ENCODE measurements around the gene USP2. TPM values are rescaled to one million over a fixed set of nuclear protein-coding genes. Genes with fewer than 3 reads are reported as not detected.

Gene USP2
- total and polyA plus RNA-seq, 9 donors = 8.3 to 53.3 (median 37.8) TPM

DNA sequence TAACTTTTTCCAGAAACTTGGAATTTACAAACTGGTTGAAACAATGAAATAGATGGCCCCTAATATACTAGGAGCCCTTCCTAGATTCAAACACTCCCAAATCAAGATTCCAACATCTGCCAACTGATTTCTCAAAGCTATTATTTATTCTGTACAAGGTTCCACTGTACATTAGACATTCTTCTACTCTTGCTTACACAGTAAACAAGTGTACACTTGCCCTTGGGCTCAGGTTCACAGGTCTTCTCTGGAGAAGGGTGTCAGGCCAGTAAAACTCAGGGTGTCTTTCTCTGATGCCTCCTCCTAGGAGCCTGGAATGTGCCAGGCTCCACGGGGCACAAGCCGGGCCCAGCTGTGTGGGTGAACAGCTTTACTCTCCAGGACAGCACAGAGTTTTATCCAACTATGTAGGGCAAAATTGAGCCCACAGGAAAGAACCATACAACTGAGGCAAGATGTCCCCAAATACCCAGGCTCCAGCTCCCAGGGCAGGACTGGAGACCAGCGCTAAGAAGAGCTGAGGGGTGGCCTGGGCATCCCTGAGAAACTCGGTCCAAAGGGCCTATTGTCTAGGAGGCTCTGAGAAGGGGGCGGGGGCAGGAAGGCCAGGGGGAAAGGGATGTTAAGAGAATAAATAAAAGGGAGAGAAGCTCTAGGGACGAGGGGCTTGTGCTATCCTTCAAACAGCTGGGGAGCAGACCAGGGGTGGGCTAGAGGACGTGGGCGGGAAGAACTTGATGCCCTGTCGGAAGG, 26.2 kb downstream of the USP2 start:
- Histone ChIP-seq H3K36me3 (ENCODE audit: control insufficient read depth, insufficient read depth, low read length) (peaks cover 36% of the 10 kb centered on the region), H3K27me3 (ENCODE audit: control insufficient read depth, insufficient read depth, low read length) (no peaks in the 10 kb centered on the region), H3K4me1 (ENCODE audit: control insufficient read depth, insufficient read depth, low read length) (peaks cover 29% of the 10 kb centered on the region), H3K9me3 (replicated peaks; ENCODE audit: control insufficient read depth, low read depth, low read length) (no peaks in the 10 kb centered on the region), H3K27ac (ENCODE audit: low read length) (no peak overlapping the region), H3K4me3 (ENCODE audit: low read length) (no peak overlapping the region)
- no peak for DNase-seq
- WGBS (ENCODE audit: insufficient coverage) = 82% methylated on average over 7 of the region's 9 CpGs

DNA sequence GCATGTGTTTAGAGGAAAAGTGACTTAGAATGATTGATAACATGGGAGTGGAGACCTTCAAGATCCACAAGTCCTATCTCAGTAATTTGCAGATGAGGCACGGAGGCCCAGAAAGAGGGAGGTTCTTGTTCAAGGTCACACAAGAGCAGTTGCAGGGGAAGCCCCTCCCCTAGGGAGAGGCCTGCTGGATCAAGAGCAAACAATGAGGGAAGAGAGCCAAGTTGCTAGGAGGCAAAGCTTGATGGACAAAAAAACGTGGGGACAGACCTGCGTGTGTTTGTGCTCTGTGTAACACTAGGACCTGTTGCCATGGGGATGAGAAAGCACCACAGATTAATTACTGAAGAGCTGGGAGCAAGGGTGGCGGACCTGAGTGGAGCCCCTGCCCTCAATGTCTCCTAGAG, 28.6 kb downstream of the USP2 start:
- WGBS (ENCODE audit: insufficient coverage) = 42% methylated on average over 3 of the region's 4 CpGs
- Histone ChIP-seq H3K36me3 (ENCODE audit: control insufficient read depth, insufficient read depth, low read length) (peaks cover 16% of the 10 kb centered on the region), H3K27ac (ENCODE audit: low read length) (no peak overlapping the region), H3K4me1 (ENCODE audit: control insufficient read depth, insufficient read depth, low read length) (peaks cover 26% of the 10 kb centered on the region), H3K27me3 (ENCODE audit: control insufficient read depth, insufficient read depth, low read length) (no peaks in the 10 kb centered on the region), H3K9me3 (replicated peaks; ENCODE audit: control insufficient read depth, low read depth, low read length) (no peaks in the 10 kb centered on the region), H3K4me3 (ENCODE audit: low read length) (no peak overlapping the region)
- DNase-seq = peak; percentile 82

DNA sequence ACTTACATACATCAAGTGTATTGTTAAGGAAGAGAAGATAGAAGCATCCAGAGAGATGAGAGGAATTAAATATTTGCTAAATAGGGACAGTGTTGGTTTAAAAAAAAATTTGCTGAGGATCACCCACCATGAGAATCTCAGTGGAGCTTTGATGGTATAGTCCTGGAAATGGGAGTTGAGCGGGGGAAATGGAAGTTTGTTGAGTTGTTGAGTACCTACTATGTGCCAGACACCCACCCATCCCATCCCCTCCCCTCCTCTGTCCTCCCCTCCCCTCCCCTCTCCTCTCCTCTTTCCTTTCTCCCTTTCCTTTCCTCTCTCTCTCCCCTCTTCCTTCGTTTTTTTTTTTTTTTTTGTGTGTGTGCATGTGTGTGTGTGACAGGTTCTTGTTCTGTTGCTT, 30.3 kb downstream of the USP2 start:
- H3K9me3 ChIP-seq (replicated peaks; ENCODE audit: control insufficient read depth, low read depth, low read length) = no peaks in the 10 kb centered on the region
- no peak for DNase-seq
- H3K27ac ChIP-seq (ENCODE audit: low read length) = no peak overlapping the region
- H3K4me3 ChIP-seq (ENCODE audit: low read length) = no peak overlapping the region
- H3K4me1 ChIP-seq (ENCODE audit: control insufficient read depth, insufficient read depth, low read length) = peaks cover 23% of the 10 kb centered on the region
- WGBS (ENCODE audit: insufficient coverage) = no CpG with 5 or more reads among the region's 2 CpGs
- H3K27me3 ChIP-seq (ENCODE audit: control insufficient read depth, insufficient read depth, low read length) = no peaks in the 10 kb centered on the region
- H3K36me3 ChIP-seq (ENCODE audit: control insufficient read depth, insufficient read depth, low read length) = peaks cover 7% of the 10 kb centered on the region

DNA sequence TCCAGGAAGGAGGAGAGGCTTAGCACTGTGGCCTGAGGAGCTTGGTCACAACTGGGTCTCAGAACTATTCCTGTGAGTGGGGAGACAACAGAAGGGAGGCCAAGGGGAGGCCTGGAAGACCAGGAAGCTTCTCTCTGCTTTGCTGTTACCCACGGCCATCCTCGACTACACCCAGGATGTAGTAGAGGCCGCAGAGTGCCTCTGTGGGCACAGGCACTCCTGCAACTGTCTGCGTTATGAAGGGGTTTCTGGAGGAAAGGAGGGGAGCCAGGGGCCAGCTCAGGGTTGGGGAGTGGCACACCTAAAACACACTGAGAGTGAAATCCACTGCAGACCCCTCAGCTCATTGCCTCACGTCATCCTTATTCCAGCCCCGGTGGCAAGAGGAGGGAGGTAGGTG, 31.2 kb downstream of the USP2 start:
- H3K27ac ChIP-seq (ENCODE audit: low read length) = no peak overlapping the region
- 100% methylated on average over 2 of the region's 6 CpGs for WGBS (ENCODE audit: insufficient coverage)
- H3K9me3 ChIP-seq (replicated peaks; ENCODE audit: control insufficient read depth, low read depth, low read length) = no peaks in the 10 kb centered on the region
- peaks cover 20% of the 10 kb centered on the region for H3K4me1 ChIP-seq (ENCODE audit: control insufficient read depth, insufficient read depth, low read length)
- H3K36me3 ChIP-seq (ENCODE audit: control insufficient read depth, insufficient read depth, low read length) = peaks cover 4% of the 10 kb centered on the region
- no peak overlapping the region for H3K4me3 ChIP-seq (ENCODE audit: low read length)
- no peaks in the 10 kb centered on the region for H3K27me3 ChIP-seq (ENCODE audit: control insufficient read depth, insufficient read depth, low read length)
- no peak for DNase-seq

DNA sequence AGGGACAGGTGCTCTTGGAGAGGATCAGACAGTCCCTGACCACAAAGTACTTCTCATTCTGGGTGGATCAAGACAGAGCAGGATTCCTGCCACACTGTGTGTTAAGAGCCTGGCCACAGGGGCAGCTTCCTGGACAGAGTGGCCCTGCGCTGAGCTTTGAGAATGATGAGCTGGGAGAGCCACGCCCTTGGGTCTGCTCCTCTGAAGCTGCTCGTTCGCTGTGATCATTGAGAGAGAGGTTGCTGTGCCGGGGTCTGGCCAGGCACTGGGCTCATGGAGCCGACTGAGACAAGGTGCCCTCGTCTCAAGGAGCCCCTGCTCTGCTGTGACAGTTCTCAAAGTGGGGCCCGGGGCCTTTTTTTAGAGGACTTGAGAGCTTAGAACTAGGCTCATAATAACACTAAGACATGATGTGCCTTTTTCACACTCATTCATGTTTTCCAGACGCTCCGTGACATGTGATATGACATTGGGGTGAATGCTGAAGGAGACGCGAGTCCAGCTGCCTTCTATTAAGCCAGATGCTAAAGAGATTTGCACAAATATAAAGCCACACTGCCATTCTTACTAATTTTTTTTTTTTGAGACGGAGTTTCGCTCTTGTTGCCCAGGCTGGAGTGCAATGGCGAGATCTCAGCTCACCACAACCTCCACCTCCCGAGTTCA, 33.4 kb downstream of the USP2 start:
- H3K9me3 ChIP-seq (replicated peaks; ENCODE audit: control insufficient read depth, low read depth, low read length) = no peaks in the 10 kb centered on the region
- H3K36me3 ChIP-seq (ENCODE audit: control insufficient read depth, insufficient read depth, low read length) = no peaks in the 10 kb centered on the region
- WGBS (ENCODE audit: insufficient coverage) = 23% methylated on average over 10 of the region's 16 CpGs
- peak; percentile 81 for DNase-seq
- no peaks in the 10 kb centered on the region for H3K27me3 ChIP-seq (ENCODE audit: control insufficient read depth, insufficient read depth, low read length)
- H3K4me3 ChIP-seq (ENCODE audit: low read length) = no peak overlapping the region
- peaks cover 18% of the 10 kb centered on the region for H3K4me1 ChIP-seq (ENCODE audit: control insufficient read depth, insufficient read depth, low read length)
- H3K27ac ChIP-seq (ENCODE audit: low read length) = peak overlapping the region; percentile 35

DNA sequence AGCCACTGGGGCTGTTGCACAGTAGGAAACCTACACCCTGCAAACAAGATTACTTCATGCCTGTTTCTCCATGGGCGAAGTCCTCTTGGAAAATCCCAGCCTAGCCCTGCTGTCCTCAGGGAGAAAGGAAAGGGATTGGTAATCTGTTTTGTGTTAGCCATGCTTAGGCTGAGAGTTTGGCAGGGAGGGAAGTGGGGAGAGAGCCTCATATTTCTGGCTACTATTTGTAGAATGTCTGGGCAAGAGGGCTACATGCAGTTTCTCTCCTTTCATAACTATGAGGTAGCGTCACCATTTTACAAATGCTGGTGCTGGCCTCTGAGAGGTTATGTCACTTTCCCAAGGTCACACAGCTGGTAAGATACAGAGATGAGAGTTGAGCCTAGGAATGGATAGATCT, 34.2 kb downstream of the USP2 start:
- Histone ChIP-seq H3K4me1 (ENCODE audit: control insufficient read depth, insufficient read depth, low read length) (peaks cover 14% of the 10 kb centered on the region), H3K9me3 (replicated peaks; ENCODE audit: control insufficient read depth, low read depth, low read length) (no peaks in the 10 kb centered on the region), H3K4me3 (ENCODE audit: low read length) (no peak overlapping the region), H3K27me3 (ENCODE audit: control insufficient read depth, insufficient read depth, low read length) (peaks cover 3% of the 10 kb centered on the region), H3K36me3 (ENCODE audit: control insufficient read depth, insufficient read depth, low read length) (no peaks in the 10 kb centered on the region), H3K27ac (ENCODE audit: low read length) (no peak overlapping the region)
- WGBS (ENCODE audit: insufficient coverage) = no CpG with 5 or more reads among the region's 2 CpGs
- DNase-seq = peak; percentile 36

DNA sequence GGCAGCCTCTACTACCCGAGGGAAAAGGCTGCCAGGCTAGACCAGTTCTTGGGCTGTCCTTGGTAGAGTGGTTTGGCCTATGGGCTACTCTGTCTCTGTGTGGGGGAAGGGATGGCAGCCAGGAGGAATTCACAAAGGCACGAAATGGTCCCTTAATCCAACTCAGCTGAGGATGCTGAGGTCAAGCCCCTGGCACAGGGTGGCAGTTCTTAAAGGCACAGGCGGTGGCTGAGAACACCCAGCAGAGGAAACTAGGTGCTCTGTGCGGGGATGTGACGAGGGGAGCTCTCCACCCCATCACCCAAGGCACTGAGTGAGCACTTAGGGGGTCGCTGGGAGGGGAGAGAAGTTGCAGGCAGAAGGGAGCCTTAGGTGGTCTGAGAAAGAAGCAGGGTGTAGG, 34.9 kb downstream of the USP2 start, which contains the start of gene MFRP:
Gene MFRP, minus strand, starts transcription at position 101 of the 400 bp plus-strand sequence. CDS start 192 bp downstream, outside the sequence.
- 25% methylated on average over 2 of the region's 6 CpGs for WGBS (ENCODE audit: insufficient coverage)
- peaks cover 5% of the 10 kb centered on the region for H3K27me3 ChIP-seq (ENCODE audit: control insufficient read depth, insufficient read depth, low read length)
- no peak within 1 kb of the TSS for H3K27ac ChIP-seq (ENCODE audit: low read length)
- peaks cover 15% of the 10 kb centered on the region for H3K4me1 ChIP-seq (ENCODE audit: control insufficient read depth, insufficient read depth, low read length)
- H3K36me3 ChIP-seq (ENCODE audit: control insufficient read depth, insufficient read depth, low read length) = no peaks in the 10 kb centered on the region
- no peak within 1 kb of the TSS for H3K4me3 ChIP-seq (ENCODE audit: low read length)
- peak; percentile 21 for DNase-seq
- H3K9me3 ChIP-seq (replicated peaks; ENCODE audit: control insufficient read depth, low read depth, low read length) = no peaks in the 10 kb centered on the region

DNA sequence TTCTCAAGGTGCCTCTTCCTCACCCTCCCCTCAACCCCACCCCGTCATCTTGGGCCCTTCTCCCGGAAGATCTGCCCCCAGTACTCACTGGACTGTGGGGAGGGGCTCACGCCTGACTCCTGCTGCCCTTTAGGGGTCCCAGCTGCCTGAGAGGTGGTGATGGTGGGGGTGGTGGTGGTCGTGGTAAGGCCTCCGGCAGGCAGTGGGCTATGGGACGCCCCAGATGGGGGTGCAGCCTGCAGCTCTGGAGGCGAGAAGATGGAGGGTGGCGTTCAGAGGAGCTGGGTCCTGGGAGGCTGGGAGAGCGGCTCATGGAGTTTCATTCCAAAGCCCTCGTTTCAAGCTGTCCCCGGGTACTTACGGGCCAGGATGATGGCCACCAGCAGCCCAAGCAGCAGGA, 35.8 kb downstream of the USP2 start:
- no peak for DNase-seq
- 74% methylated on average over 8 of the region's 12 CpGs for WGBS (ENCODE audit: insufficient coverage)
- no peaks in the 10 kb centered on the region for H3K9me3 ChIP-seq (replicated peaks; ENCODE audit: control insufficient read depth, low read depth, low read length)

DNA sequence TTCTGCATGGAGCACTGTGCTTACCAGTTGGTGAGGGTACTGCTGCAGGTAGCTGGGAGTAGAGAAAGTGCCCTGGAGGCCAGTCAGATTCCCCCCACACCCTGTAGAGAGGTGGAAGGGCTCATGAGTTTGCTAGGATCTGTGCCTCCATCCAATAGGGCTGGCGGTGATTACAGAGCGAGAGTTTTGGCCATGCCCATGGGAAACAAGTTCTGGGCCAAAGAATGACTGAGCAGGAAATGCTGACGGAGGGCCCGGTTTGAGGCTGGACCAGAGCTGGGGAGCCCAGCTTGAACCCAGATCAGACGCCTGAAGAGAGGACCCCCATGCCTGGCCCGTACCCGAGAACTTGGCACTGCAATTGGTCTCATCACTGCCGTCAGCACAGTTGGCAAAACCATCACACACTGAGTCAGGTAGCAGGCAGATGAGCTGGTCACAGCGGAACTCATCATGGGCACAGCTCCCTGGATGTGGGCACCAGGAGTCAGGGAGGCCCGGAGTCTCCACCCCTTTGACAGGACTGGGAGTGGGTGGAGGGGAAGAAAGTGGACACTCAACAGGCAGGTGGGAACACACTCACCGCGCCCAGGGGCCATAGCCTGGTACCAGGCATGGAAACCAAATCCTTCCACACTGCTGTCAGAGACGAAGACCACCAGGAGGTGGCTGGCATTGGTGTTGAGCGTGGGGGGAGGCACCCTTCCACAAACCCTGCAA, 37.0 kb downstream of the USP2 start:
- whole genome bisulfite sequencing (ENCODE audit: insufficient coverage) = 54% methylated on average over 9 of the region's 14 CpGs
- Histone ChIP-seq H3K4me3 (ENCODE audit: low read length) (no peak overlapping the region), H3K4me1 (ENCODE audit: control insufficient read depth, insufficient read depth, low read length) (peaks cover 32% of the 10 kb centered on the region), H3K36me3 (ENCODE audit: control insufficient read depth, insufficient read depth, low read length) (no peaks in the 10 kb centered on the region), H3K27me3 (ENCODE audit: control insufficient read depth, insufficient read depth, low read length) (peaks cover 11% of the 10 kb centered on the region), H3K27ac (ENCODE audit: low read length) (no peak overlapping the region), H3K9me3 (replicated peaks; ENCODE audit: control insufficient read depth, low read depth, low read length) (no peaks in the 10 kb centered on the region)
- DNase-seq = peak; percentile 27

More for the DNA sequence above, 35.8 kb downstream of the USP2 start:
- H3K4me3 ChIP-seq (ENCODE audit: low read length) = no peak overlapping the region
- peaks cover 8% of the 10 kb centered on the region for H3K27me3 ChIP-seq (ENCODE audit: control insufficient read depth, insufficient read depth, low read length)
- H3K27ac ChIP-seq (ENCODE audit: low read length) = no peak overlapping the region
- peaks cover 25% of the 10 kb centered on the region for H3K4me1 ChIP-seq (ENCODE audit: control insufficient read depth, insufficient read depth, low read length)
- no peaks in the 10 kb centered on the region for H3K36me3 ChIP-seq (ENCODE audit: control insufficient read depth, insufficient read depth, low read length)

DNA sequence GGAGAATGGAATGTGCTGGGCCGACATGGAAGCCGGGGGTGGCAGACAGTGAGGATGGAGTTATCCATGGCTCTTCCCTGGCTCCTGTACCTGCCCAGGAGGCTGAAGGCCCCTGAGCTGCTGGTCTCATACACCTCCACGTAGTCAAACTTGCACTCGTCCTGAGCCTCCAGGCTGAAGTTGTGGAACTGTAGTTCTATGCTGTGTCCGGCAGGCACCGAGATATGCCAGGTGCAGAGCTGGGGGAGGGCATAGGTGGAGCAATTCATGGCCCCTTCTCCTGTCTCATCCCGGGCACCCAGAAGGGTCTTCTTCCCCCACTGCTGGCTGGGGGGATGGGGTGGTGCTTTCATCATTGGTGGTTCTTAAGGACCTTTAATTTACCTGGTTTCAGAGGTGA, 37.8 kb downstream of the USP2 start:
- H3K36me3 ChIP-seq (ENCODE audit: control insufficient read depth, insufficient read depth, low read length) = no peaks in the 10 kb centered on the region
- H3K4me1 ChIP-seq (ENCODE audit: control insufficient read depth, insufficient read depth, low read length) = peaks cover 40% of the 10 kb centered on the region
- peaks cover 11% of the 10 kb centered on the region for H3K27me3 ChIP-seq (ENCODE audit: control insufficient read depth, insufficient read depth, low read length)
- WGBS (ENCODE audit: insufficient coverage) = 53% methylated on average over 2 of the region's 7 CpGs
- peak; percentile 15 for DNase-seq
- H3K27ac ChIP-seq (ENCODE audit: low read length) = no peak overlapping the region
- H3K4me3 ChIP-seq (ENCODE audit: low read length) = no peak overlapping the region
- H3K9me3 ChIP-seq (replicated peaks; ENCODE audit: control insufficient read depth, low read depth, low read length) = no peaks in the 10 kb centered on the region
